Spleen (tissue), 7 donors: ENCODE data around the gene CRACR2A.

Experiments used
- POLR2A ChIP-seq, 3 donors: fragments of 450-650 bp; IDR thresholded peaks; one replicate each; pipeline ENCODE4 v1.5.1; 2017; ENCODE audit warnings: antibody characterized with exemption in 3 of 3, mild to moderate bottlenecking in 1 of 3
- POLR2AphosphoS5 ChIP-seq, 3 donors: sonication (generic); formaldehyde crosslinking; IDR thresholded peaks; one replicate each; pipeline ENCODE4 v1.5.1; 2017; ENCODE audit warnings: antibody characterized with exemption in 3 of 3
- TF ChIP-seq, protein P1 (sequence below), 11 experiments: fragments of 200-600 bp in 7 of 11; fragments of 450-650 bp in 4 of 11; sonication (generic) in 4 of 11; IDR thresholded peaks in 8 of 11; conservative IDR thresholded peaks in 3 of 11; 1 replicate in 7 of 11; 2 replicates in 4 of 11; pipeline versions ENCODE4 v1.4.0 to v1.8.0; 2016 to 2021; ENCODE audit warnings: antibody characterized with exemption in 11 of 11, inconsistent platforms in 4 of 11, mild to moderate bottlenecking in 1 of 11
- donor health status: DM: no; HTN: no; CAD: no; lungs with moderate emphysema.
- donor health status: DM: no; HTN: no; CAD: no.
- donor health status: DM: no; HTN: no; CAD: no.

DNA sequence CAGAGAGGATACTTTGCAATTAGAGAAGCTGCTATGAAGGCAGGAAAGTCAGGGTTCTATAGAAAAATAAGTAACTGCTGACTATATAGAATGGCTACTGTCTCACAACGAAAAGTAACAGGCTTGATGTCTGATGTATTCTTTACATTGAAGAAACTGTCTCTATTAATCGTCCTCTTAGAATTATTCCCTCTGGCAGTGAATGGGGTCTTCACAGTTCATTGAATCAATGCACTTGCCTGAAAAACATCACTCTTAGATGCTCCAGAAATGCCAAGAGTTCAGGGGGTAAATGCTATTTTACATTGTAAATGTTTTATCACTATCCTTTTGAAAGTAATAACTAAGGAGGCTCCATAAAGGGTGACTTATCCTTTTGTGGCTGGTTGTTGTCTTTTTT is 37.7 kb upstream of the CRACR2A start:
- no peak for TF ChIP-seq POLR2AphosphoS5 (IDR thresholded peaks at IDR 0.05)
- TF ChIP-seq, protein P1, sequence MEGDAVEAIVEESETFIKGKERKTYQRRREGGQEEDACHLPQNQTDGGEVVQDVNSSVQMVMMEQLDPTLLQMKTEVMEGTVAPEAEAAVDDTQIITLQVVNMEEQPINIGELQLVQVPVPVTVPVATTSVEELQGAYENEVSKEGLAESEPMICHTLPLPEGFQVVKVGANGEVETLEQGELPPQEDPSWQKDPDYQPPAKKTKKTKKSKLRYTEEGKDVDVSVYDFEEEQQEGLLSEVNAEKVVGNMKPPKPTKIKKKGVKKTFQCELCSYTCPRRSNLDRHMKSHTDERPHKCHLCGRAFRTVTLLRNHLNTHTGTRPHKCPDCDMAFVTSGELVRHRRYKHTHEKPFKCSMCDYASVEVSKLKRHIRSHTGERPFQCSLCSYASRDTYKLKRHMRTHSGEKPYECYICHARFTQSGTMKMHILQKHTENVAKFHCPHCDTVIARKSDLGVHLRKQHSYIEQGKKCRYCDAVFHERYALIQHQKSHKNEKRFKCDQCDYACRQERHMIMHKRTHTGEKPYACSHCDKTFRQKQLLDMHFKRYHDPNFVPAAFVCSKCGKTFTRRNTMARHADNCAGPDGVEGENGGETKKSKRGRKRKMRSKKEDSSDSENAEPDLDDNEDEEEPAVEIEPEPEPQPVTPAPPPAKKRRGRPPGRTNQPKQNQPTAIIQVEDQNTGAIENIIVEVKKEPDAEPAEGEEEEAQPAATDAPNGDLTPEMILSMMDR (IDR thresholded peaks at IDR 0.05 in 8 of 11, conservative IDR thresholded peaks at IDR 0.05 in 3 of 11), result no peak
- no peak for TF ChIP-seq POLR2A (IDR thresholded peaks at IDR 0.05)
